Heart left ventricle (tissue), 16 donors: ENCODE data around the gene MCTP2. TPM values are rescaled to one million over a fixed set of nuclear protein-coding genes. Genes with fewer than 3 reads are reported as not detected.

Source experiments
- ATAC-seq, 4 donors: fragments of 200-7000 bp; cut with Tn5 transposase; one replicate each; pipeline ENCODE4 v1.9.1; 2020 to 2022; ENCODE audit warnings: moderate library complexity in 4 of 4, mild to moderate bottlenecking in 3 of 4, moderate number of reproducible peaks in 1 of 4
- DNase-seq, 5 donors: peaks; one replicate each; pipeline ENCODE4 v3.0.0-alpha.2; 2020
- H3K27ac ChIP-seq, 12 donors: fragments of 200-600 bp; sonication (generic) in 4 of 12; one replicate each; pipeline versions ENCODE4 v1.5.0 to v1.8.0; 2016 to 2022; ENCODE audit warnings: mild to moderate bottlenecking in 2 of 12
- H3K27me3 ChIP-seq, 9 donors: fragments of 200-600 bp; sonication (generic) in 2 of 9; one replicate each; pipeline versions ENCODE4 v1.5.1 to v1.8.0; 2016 to 2022; ENCODE audit warnings: mild to moderate bottlenecking in 3 of 9
- H3K36me3 ChIP-seq, 9 donors: fragments of 200-600 bp; sonication (generic) in 2 of 9; one replicate each; pipeline versions ENCODE4 v1.5.0 to v1.8.0; 2018 to 2022; ENCODE audit warnings: mild to moderate bottlenecking in 2 of 9
- H3K4me1 ChIP-seq, 12 donors: fragments of 200-600 bp; sonication (generic) in 4 of 12; one replicate each; pipeline versions ENCODE4 v1.5.0 to v1.8.0; 2016 to 2022; ENCODE audit warnings: mild to moderate bottlenecking in 3 of 12
- H3K4me3 ChIP-seq, 12 donors: fragments of 200-600 bp; sonication (generic) in 4 of 12; one replicate each; pipeline versions ENCODE4 v1.5.0 to v1.8.0; 2017 to 2022; ENCODE audit warnings: mild to moderate bottlenecking in 9 of 12, moderate library complexity in 4 of 12
- H3K9me3 ChIP-seq, 12 donors: fragments of 200-600 bp; sonication (generic) in 4 of 12; one replicate each; pipeline versions ENCODE4 v1.5.0 to v1.8.0; 2016 to 2022; ENCODE audit warnings: mild to moderate bottlenecking in 1 of 12
- POLR2A ChIP-seq, 2 donors: fragments of 450-650 bp; IDR thresholded peaks; one replicate each; pipeline ENCODE4 v1.6.1; 2017; ENCODE audit warnings: antibody characterized with exemption in 2 of 2, mild to moderate bottlenecking in 2 of 2, moderate library complexity in 2 of 2
- WGBS, 4 donors: extraction: QIAGEN DNeasy Blood & Tissue Kit in 2 of 4; methylation state at CpG; one replicate each; pipeline versions ENCODE4 v1.1.5 to v1.1.7; 2013 to 2018; 5-methylcytosine and 5-hydroxymethylcytosine counted together
- intact Hi-C, 10 donors: fragments of 100-400 bp; cut with DNase I; formaldehyde crosslinking; loops; one replicate each; pipeline versions ENCODE4 v1.11.1 to v1.14.2; 2022
- polyA plus RNA-seq, 2 donors: library from polyadenylated mRNA; stranded (reverse); fragments of 200-250 nt; gene quantifications; one replicate each; pipeline ENCODE4 v1.2.3, GENCODE V29; 2013
- total RNA-seq, 9 donors: library from RNA; depleted of rRNA in 2 of 9; stranded (reverse); fragments of >200 nt in 2 of 9; fragmentation: NEBNext Ultra II Directional in 3 of 9; extraction: Animal tissue kit (Norgen Biotek cat#: 25700) in 3 of 9; gene quantifications; one replicate each; pipeline versions ENCODE4 v1.1.0 to v1.2.4, GENCODE V29; 2016 to 2023
- TF ChIP-seq, protein P1 (sequence below), 12 donors: fragments of 200-600 bp; sonication (generic) in 4 of 12; IDR thresholded peaks; one replicate each; pipeline versions ENCODE4 v1.5.0 to v1.8.0; 2018 to 2022; ENCODE audit warnings: antibody characterized with exemption in 12 of 12, mild to moderate bottlenecking in 5 of 12
- donor health status: ischemic (EF 13 %, LVEDD 7.1; RV severe dilation, severe dysfunction).
- donor health status: healthy with polysubstance abuse.
- donor health status: DM: no; HTN: yes; CAD: no.
- donor health status: DM: no; HTN: no; CAD: no.
- donor health status: ischemic (EF 25% LVEDD 6.9; RV normal size, moderate dysfunction).
- donor health status: ischemic (EF 25% LVEDD 5.7; RV mildly dilated, moderate dysfunction).
- donor health status: healthy.
- donor health status: DM: yes; HTN: yes; CAD: no.
- donor health status: ischemic (EF 35%, LVEDD 5.7; RV mildly dilated, moderate dysfunction).
- donor health status: nonischemic (EF 11% LVEDD 7.7; RV severe dilation, severe dysfunction).
- donor health status: DM: yes; HTN: yes; CAD: no.
- donor health status: PGD.
- donor health status: ischemic (EF 29% LVEDD 5.4; RV normal size, mild dysfunction).
- donor health status: nonischemic (EF 23%, LVEDD 6.1; RV moderate dilation, normal function).

The MCTP2 gene
- total and polyA plus RNA-seq, 11 donors: 0.35 to 12.1 (median 2.0) TPM

DNA sequence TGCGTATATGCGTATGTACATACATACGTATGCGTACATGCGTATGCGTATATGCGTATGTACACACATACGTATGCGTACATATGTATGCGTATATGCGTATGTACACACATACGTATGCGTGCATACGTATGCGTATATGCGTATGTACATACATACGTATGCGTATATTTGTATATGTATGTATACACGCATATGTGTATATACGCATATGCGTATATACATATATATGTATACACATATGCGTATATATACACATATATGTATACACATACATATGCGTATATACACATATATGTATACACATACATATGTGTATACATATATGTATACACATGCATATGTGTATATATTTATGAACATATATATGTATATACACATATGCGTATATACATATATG lies 12.1 kb downstream of the MCTP2 start:
- ATAC-seq (no peak), DNase-seq (no peak)
- H3K9me3 ChIP-seq: no peaks in the 10 kb centered on the region
- no peak overlapping the region for H3K27ac ChIP-seq
- 94 to 98% (median 97%) methylated on average over 24 of the region's 24 CpGs for WGBS, 4 donors
- TF ChIP-seq, protein P1, sequence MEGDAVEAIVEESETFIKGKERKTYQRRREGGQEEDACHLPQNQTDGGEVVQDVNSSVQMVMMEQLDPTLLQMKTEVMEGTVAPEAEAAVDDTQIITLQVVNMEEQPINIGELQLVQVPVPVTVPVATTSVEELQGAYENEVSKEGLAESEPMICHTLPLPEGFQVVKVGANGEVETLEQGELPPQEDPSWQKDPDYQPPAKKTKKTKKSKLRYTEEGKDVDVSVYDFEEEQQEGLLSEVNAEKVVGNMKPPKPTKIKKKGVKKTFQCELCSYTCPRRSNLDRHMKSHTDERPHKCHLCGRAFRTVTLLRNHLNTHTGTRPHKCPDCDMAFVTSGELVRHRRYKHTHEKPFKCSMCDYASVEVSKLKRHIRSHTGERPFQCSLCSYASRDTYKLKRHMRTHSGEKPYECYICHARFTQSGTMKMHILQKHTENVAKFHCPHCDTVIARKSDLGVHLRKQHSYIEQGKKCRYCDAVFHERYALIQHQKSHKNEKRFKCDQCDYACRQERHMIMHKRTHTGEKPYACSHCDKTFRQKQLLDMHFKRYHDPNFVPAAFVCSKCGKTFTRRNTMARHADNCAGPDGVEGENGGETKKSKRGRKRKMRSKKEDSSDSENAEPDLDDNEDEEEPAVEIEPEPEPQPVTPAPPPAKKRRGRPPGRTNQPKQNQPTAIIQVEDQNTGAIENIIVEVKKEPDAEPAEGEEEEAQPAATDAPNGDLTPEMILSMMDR (IDR thresholded peaks at IDR 0.05): no peak
- TF ChIP-seq POLR2A (IDR thresholded peaks at IDR 0.05): no peak
- H3K27me3 ChIP-seq: no peaks in the 10 kb centered on the region
- H3K4me3 ChIP-seq: no peak overlapping the region
- intact Hi-C loops: no loop called here
- H3K36me3 ChIP-seq: no peaks in the 10 kb centered on the region
- H3K4me1 ChIP-seq: peaks cover 0 to 8% (median 0%) of the 10 kb centered on the region in 12 donors

DNA sequence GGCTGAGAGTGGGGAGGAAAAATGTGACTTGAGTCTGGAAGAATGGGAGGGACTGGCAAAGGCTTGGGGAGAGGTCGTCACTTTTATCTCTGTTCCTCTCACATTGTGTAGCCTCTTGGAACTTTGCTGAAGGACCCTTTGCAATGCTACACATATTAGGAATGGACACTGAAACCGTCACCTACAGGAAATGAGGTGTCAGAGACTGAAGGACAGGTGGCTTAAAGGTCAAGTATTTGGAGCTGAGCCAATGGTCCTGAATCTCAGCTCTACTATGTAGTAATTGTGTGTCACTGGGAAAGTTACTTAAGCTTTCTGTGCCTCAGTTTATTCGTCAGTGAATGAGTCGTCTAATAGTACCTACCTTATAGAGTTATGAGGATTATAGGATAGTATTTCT lies 14.7 kb downstream of the MCTP2 start:
- DNase-seq (no peak), ATAC-seq (no peak)
- intact Hi-C loops: no loop called here
- H3K4me3 ChIP-seq: no peak overlapping the region
- H3K9me3 ChIP-seq: no peaks in the 10 kb centered on the region
- H3K27ac ChIP-seq: no peak overlapping the region
- TF ChIP-seq POLR2A (IDR thresholded peaks at IDR 0.05): no peak
- no peaks in the 10 kb centered on the region for H3K27me3 ChIP-seq
- WGBS, 4 donors: 54 to 62% (median 58%) methylated on average over 4 of the region's 4 CpGs
- H3K36me3 ChIP-seq: no peaks in the 10 kb centered on the region
- no peaks in the 10 kb centered on the region for H3K4me1 ChIP-seq

DNA sequence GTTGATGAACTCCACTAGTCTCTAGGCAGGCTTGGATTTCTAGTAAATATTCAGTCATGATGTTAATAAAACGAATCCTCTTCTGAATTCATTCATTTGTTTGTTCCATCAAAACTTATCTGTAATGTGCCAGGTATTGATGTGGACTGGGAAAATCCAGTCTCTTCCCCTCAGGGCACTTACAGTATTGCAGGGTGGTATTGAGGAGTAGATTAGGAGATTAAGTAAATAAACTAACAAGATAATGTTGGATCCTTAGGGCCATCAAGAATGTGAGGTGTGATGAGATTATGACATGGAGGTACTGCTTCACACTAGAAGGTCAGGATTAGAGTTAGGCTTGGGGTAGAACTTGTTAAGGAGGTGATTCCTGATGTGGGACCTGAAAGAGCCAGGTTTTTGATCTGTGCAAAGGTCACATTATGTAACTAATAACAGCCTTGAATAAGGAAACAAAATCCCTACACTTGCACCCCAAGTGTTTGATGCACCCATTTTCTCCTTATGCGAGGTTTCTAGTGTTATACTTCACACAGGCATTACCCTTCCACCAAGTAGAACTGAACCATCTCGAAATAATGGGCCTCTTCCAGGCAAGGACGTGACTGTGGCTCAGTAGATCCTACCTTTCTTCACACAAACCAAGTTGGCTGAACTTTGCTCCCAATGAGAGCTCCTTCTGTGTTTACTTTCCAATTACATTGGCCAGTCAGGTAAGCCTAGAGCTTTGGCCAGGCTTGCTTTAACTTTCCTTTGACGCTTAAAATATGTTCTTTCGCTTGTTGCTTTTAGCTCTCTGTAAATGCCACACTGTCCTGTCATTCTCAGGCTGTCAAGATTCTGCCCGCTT lies 16.7 kb downstream of the MCTP2 start:
- H3K4me3 ChIP-seq: no peak overlapping the region
- intact Hi-C loops: no loop called here
- 71 to 79% (median 76%) methylated on average over 7 of the region's 7 CpGs for WGBS, 4 donors
- H3K4me1 ChIP-seq: peaks cover 0 to 6% (median 0%) of the 10 kb centered on the region in 12 donors
- TF ChIP-seq, protein P1 (IDR thresholded peaks at IDR 0.05): no peak
- H3K36me3 ChIP-seq: no peaks in the 10 kb centered on the region
- no peak overlapping the region for H3K27ac ChIP-seq
- no peak for DNase-seq
- H3K27me3 ChIP-seq: peaks cover 0 to 5% (median 0%) of the 10 kb centered on the region in 9 donors
- peaks cover 0 to 3% (median 0%) of the 10 kb centered on the region in 12 donors for H3K9me3 ChIP-seq
- no peak for ATAC-seq

DNA sequence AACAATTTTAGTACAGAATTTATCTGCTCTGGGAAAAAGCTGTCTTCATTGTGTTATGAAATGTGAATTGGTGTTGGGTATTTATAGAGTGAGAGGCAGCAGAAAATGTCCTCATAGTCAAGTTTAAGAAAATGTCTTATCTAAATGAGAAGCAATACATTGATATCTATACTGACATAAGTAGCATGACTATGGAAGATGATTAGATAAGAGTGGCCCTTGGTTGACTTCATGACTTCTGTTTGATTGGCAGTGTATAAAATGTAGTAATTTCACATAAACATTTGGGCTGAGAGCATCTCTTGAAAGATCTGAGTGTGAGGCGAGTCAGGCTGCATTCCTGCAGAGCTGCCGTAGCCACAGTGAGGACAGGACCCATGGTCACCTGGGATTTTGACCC lies 19.4 kb downstream of the MCTP2 start:
- no peaks in the 10 kb centered on the region for H3K36me3 ChIP-seq
- ATAC-seq (no peak), DNase-seq (no peak)
- H3K9me3 ChIP-seq: peaks cover 0 to 3% (median 0%) of the 10 kb centered on the region in 12 donors
- H3K27me3 ChIP-seq: peaks cover 0 to 5% (median 0%) of the 10 kb centered on the region in 9 donors
- intact Hi-C loops: loop anchor here in 1 of 10 donors (10.0 kb wide), 1 partner anchor 54 kb away; no protein-coding TSS in a partner anchor
- H3K27ac ChIP-seq: no peak overlapping the region
- H3K4me1 ChIP-seq: peaks cover 0 to 17% (median 0%) of the 10 kb centered on the region in 12 donors
- TF ChIP-seq POLR2A (IDR thresholded peaks at IDR 0.05): no peak
- TF ChIP-seq, protein P1 (IDR thresholded peaks at IDR 0.05): no peak
- H3K4me3 ChIP-seq: no peak overlapping the region
- 58 to 71% (median 67%) methylated on average over 2 of the region's 2 CpGs for WGBS, 4 donors
